Stomach (tissue), 4 donors: Measurements from ENCODE around the gene ZNF180.

ENCODE experiments used
- CTCF ChIP-seq, 7 experiments: fragments of 450-650 bp in 4 of 7; fragments of 200-600 bp in 3 of 7; sonication (generic) in 3 of 7; IDR thresholded peaks; one replicate each; pipeline ENCODE4 v1.5.1; 2016 to 2019; ENCODE audit warnings: antibody characterized with exemption in 7 of 7, control low read depth in 2 of 7, mild to moderate bottlenecking in 1 of 7
- EP300 ChIP-seq: sonication (generic); formaldehyde crosslinking; IDR thresholded peaks from one replicate; pipeline ENCODE4 v1.6.1; 2017; ENCODE audit warnings: antibody characterized with exemption

DNA sequence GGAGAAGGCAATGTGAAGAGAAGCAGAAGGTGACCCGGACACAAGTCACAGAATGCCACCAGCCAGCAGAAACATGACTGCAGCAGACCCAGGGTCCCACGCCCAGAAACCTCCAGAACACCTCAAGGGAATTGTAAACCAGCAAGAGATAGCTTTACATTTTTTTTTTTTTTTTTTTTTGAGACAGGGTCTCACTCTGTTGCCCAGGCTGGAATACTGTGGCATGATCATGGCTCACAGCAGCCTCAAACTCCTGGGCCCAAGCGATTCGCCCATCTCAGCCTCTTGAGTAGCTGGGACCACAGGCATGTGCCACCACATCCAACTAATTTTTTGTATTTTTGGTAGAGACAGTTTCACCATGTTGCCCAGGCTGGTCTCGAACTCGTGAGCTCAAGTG, 39.7 kb upstream of the ZNF180 start:
- TF ChIP-seq CTCF (IDR thresholded peaks at IDR 0.05), result no peak
- TF ChIP-seq EP300, result no peak
